Inflammatory macrophage (primary cell): ENCODE measurements around the gene BNC2.

ENCODE experiments used
- DNase-seq, 2 donors: peaks; one replicate each; pipeline ENCODE4 v3.0.0-alpha.2; 2020 to 2022

BNC2 gene

GRCh38 chr9:16672501-16672900, 198.0 kb downstream of the BNC2 start:
- no peak for DNase-seq

GRCh38 chr9:16671591-16672137, 198.8 kb downstream of the BNC2 start:
- DNase-seq: no peak

GRCh38 chr9:16670791-16671190, 199.7 kb downstream of the BNC2 start:
- DNase-seq: no peak

- DNase-seq: no peak
These were observed 201.7 kb downstream of the BNC2 start for GRCh38 chr9:16668734-16669295.

- DNase-seq: no peak
These were observed 206.3 kb downstream of the BNC2 start for GRCh38 chr9:16664211-16664610.

GRCh38 chr9:16661816-16662215, 208.7 kb downstream of the BNC2 start:
- DNase-seq: no peak

GRCh38 chr9:16659096-16659495, 211.4 kb downstream of the BNC2 start:
- DNase-seq: no peak

GRCh38 chr9:16656432-16657169, 213.9 kb downstream of the BNC2 start:
- no peak for DNase-seq

- DNase-seq: no peak
These were observed 215.8 kb downstream of the BNC2 start for GRCh38 chr9:16654596-16655126.

GRCh38 chr9:16653491-16654399, 216.7 kb downstream of the BNC2 start:
- no peak for DNase-seq

GRCh38 chr9:16652582-16652981, 217.9 kb downstream of the BNC2 start:
- no peak for DNase-seq

GRCh38 chr9:16651446-16651964, 219.0 kb downstream of the BNC2 start:
- DNase-seq: no peak

GRCh38 chr9:16645970-16646369, 224.5 kb downstream of the BNC2 start:
- DNase-seq: no peak

GRCh38 chr9:16642421-16643109, 227.9 kb downstream of the BNC2 start:
- no peak for DNase-seq

- DNase-seq: no peak
These were observed 229.8 kb downstream of the BNC2 start for GRCh38 chr9:16640649-16641048.

- no peak for DNase-seq
These were observed 230.8 kb downstream of the BNC2 start for GRCh38 chr9:16639644-16640043.

GRCh38 chr9:16637911-16638310, 232.6 kb downstream of the BNC2 start:
- DNase-seq: no peak

GRCh38 chr9:16637218-16637617, 233.3 kb downstream of the BNC2 start:
- no peak for DNase-seq

GRCh38 chr9:16633794-16634193, 236.7 kb downstream of the BNC2 start:
- no peak for DNase-seq

- no peak for DNase-seq
These were observed 242.1 kb downstream of the BNC2 start for GRCh38 chr9:16628413-16628812.

GRCh38 chr9:16627967-16628366, 242.5 kb downstream of the BNC2 start:
- no peak for DNase-seq

GRCh38 chr9:16627521-16627920, 242.9 kb downstream of the BNC2 start:
- DNase-seq: no peak
